ENCODE data around the gene EPM2AIP1.

DNA sequence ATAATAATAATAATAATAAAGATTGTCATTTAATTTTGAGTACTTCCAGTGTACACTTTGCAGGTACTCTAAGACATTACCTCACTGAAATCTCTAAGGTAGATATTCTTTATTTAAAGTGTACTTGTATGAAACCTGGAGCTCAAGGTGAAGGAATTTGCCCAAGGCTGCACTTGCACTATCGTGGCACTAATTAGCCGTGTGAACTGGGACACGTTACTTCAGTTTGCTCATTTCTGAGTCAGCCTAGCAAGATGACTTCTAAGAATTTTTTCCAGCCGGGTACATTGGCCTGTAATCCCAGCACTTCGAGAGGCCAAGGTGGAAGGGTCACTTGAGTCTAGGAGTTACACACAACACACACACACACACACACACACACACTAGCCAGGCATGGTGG lies 33.9 kb upstream of the EPM2AIP1 start:
- TF ChIP-seq, protein P1, sequence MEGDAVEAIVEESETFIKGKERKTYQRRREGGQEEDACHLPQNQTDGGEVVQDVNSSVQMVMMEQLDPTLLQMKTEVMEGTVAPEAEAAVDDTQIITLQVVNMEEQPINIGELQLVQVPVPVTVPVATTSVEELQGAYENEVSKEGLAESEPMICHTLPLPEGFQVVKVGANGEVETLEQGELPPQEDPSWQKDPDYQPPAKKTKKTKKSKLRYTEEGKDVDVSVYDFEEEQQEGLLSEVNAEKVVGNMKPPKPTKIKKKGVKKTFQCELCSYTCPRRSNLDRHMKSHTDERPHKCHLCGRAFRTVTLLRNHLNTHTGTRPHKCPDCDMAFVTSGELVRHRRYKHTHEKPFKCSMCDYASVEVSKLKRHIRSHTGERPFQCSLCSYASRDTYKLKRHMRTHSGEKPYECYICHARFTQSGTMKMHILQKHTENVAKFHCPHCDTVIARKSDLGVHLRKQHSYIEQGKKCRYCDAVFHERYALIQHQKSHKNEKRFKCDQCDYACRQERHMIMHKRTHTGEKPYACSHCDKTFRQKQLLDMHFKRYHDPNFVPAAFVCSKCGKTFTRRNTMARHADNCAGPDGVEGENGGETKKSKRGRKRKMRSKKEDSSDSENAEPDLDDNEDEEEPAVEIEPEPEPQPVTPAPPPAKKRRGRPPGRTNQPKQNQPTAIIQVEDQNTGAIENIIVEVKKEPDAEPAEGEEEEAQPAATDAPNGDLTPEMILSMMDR (IDR thresholded peaks at IDR 0.05), result no peak
- no peak for TF ChIP-seq ZFX (IDR thresholded peaks at IDR 0.05; ENCODE audit: borderline replicate concordance)
